Measurements from ENCODE around the gene SNRNP48.

SNRNP48 gene

DNA sequence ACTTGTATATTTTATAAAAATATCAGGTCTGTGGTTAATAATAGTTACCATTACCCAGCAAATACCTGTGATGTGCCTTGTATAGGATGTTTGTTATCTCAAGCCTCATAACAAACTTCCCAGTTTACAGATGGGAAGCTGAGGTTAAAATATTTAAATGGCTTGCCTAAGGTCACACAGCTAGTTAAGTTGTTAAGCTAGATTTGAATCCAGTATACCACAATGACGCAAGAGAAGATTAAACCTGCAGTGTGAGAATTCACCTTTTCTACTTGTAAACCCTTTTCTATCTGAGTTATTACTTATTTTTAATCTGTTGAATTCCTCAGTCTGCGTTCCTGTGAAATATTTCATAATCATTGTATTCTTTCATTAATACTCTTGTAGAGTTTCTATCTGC, 43.6 kb upstream of the SNRNP48 start:
- no peak for DNase-seq (ENCODE audit: low read depth)
- no peaks in the 10 kb centered on the region for H3K36me3 ChIP-seq (ENCODE audit: control insufficient read depth, insufficient read depth, low read length, severe bottlenecking)
- H3K9ac ChIP-seq (ENCODE audit: low read length), result no peak overlapping the region
- H3K9me3 ChIP-seq (ENCODE audit: control insufficient read depth, low read length), result no peaks in the 10 kb centered on the region
- H3K27me3 ChIP-seq (replicated peaks; ENCODE audit: control insufficient read depth, insufficient read depth, low read length), result no peaks in the 10 kb centered on the region
- H3K4me3 ChIP-seq (ENCODE audit: low read length), result no peak overlapping the region
- peaks cover 9% of the 10 kb centered on the region for H3K4me1 ChIP-seq (ENCODE audit: control insufficient read depth, insufficient read depth, low read length)

DNA sequence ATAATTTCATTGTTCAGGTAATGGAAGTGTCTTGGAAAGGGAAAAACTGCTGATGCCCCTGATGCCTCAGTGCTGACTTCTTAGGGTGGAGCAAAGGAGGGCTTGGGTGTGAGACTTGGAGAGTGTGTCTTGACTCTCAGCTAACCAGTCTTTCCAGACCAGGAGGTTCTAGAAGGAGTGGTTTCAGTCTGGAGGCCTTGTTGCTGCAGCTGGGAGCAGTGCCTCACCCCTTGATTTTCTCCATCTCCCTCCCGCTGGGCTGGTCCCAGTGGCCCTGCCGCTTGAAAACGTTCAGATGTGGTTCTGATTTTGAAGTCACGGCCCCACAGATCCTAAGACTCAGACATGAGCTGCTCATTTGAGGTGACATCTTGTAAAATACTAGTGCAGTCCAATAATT, 43.1 kb upstream of the SNRNP48 start:
- Histone ChIP-seq H3K9me3 (ENCODE audit: control insufficient read depth, low read length) (no peaks in the 10 kb centered on the region), H3K9ac (ENCODE audit: low read length) (no peak overlapping the region), H3K4me3 (ENCODE audit: low read length) (no peak overlapping the region), H3K27me3 (replicated peaks; ENCODE audit: control insufficient read depth, insufficient read depth, low read length) (no peaks in the 10 kb centered on the region), H3K36me3 (ENCODE audit: control insufficient read depth, insufficient read depth, low read length, severe bottlenecking) (no peaks in the 10 kb centered on the region), H3K4me1 (ENCODE audit: control insufficient read depth, insufficient read depth, low read length) (peaks cover 9% of the 10 kb centered on the region)
- no peak for DNase-seq (ENCODE audit: low read depth)

DNA sequence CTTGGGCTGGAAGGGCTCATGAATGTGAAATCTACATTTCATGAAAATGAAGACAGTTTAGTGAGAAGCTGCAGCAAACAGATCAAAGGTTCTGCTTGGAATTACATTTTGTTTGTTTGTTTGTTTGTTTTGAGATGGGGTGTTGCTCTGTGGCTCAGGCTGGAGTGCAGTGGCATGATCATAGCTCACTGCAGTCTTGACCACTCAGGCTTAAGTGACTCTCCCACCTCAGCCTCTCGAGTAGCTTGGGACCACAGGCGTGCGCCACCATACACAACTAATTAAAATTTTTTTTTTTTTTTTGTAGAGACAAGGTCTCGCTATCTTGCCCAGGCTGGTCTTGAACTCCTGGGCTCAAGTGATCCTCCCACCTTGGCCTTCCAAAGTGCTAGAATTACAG, 42.7 kb upstream of the SNRNP48 start:
- Histone ChIP-seq H3K9me3 (ENCODE audit: control insufficient read depth, low read length) (no peaks in the 10 kb centered on the region), H3K27me3 (replicated peaks; ENCODE audit: control insufficient read depth, insufficient read depth, low read length) (no peaks in the 10 kb centered on the region), H3K36me3 (ENCODE audit: control insufficient read depth, insufficient read depth, low read length, severe bottlenecking) (no peaks in the 10 kb centered on the region)

DNA sequence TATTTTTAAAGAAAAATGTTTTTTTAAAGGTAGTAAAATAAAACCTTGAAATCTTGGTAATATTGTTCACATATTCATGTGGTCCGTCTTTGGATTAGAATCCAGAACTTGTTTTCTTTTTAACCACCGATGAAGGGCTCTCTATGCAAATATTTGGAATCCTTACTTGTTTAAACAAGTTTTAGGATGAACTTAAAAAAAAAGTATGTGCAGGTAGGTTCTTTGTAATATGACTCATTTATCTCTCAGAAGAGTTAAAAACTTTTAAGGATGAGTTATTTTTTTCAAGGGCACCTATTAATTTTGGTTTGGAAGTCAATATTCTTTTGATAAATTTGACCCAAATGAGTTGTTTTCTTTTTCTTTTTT, 39.6 kb upstream of the SNRNP48 start:
- H3K9ac ChIP-seq (ENCODE audit: low read length), result no peak overlapping the region
- no peaks in the 10 kb centered on the region for H3K4me1 ChIP-seq (ENCODE audit: control insufficient read depth, insufficient read depth, low read length)
- H3K4me3 ChIP-seq (ENCODE audit: low read length), result no peak overlapping the region
- no peaks in the 10 kb centered on the region for H3K27me3 ChIP-seq (replicated peaks; ENCODE audit: control insufficient read depth, insufficient read depth, low read length)
- H3K36me3 ChIP-seq (ENCODE audit: control insufficient read depth, insufficient read depth, low read length, severe bottlenecking), result no peaks in the 10 kb centered on the region
- no peaks in the 10 kb centered on the region for H3K9me3 ChIP-seq (ENCODE audit: control insufficient read depth, low read length)
- DNase-seq (ENCODE audit: low read depth), result no peak

More for the DNA sequence above, 42.7 kb upstream of the SNRNP48 start:
- Histone ChIP-seq H3K9ac (ENCODE audit: low read length) (no peak overlapping the region), H3K4me1 (ENCODE audit: control insufficient read depth, insufficient read depth, low read length) (peaks cover 9% of the 10 kb centered on the region), H3K4me3 (ENCODE audit: low read length) (no peak overlapping the region)
- DNase-seq (ENCODE audit: low read depth), result no peak

DNA sequence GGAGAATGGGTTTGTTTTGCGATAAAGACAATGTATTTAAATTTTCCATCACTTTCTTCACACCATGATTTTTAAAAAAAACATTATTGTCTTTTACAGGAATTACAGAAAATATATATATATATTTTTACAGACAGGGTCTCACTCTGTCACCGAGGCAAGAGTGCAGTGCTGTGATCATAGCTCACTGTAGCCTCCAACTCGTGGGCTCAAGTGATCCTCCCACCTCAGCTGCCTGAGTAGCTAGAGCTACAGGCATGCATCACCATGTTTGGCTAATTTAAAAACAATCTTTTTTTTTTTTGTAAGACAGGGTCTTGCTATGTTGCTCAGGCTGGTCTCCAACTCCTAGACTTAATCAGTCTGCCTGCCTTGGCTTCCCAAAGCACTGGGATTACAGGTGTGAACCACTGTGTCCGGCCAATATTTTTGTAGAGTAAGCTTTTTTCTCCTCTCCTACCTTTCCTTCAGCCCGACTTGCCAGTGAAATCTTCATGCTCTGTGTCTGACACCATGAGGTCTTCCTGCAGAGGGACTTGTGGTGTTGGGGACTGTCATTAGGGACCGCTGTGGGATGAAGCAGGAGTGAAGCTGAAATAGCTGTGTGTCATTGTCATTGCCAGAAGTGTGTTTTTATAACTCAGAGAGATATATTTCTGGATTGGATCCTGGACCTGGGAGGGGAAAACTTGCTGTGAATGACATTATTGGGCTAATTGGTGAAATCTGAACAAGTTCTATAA, 35.3 kb upstream of the SNRNP48 start:
- Histone ChIP-seq H3K27me3 (replicated peaks; ENCODE audit: control insufficient read depth, insufficient read depth, low read length) (no peaks in the 10 kb centered on the region), H3K9me3 (ENCODE audit: control insufficient read depth, low read length) (no peaks in the 10 kb centered on the region), H3K4me3 (ENCODE audit: low read length) (no peak overlapping the region), H3K9ac (ENCODE audit: low read length) (no peak overlapping the region), H3K36me3 (ENCODE audit: control insufficient read depth, insufficient read depth, low read length, severe bottlenecking) (peaks cover 16% of the 10 kb centered on the region), H3K4me1 (ENCODE audit: control insufficient read depth, insufficient read depth, low read length) (no peaks in the 10 kb centered on the region)
- no peak for DNase-seq (ENCODE audit: low read depth)

DNA sequence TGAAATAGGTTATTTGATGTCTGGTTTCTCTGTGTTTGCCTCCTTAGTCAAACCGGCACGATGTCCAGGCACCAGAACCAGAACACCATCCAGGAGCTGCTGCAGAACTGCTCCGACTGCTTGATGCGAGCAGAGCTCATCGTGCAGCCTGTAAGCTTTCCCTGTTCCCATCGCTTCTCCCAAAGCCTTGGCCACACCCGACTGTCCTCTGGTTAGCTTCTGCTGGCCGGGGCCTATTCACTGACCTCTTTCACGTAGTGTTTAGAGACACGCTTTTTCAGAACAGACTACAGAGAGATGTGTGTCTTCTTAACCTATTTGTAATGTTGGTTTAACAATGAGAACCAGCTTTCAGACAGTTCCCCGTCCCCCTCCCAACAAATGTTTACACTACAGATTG, 34.3 kb upstream of the SNRNP48 start:
- peaks cover 16% of the 10 kb centered on the region for H3K36me3 ChIP-seq (ENCODE audit: control insufficient read depth, insufficient read depth, low read length, severe bottlenecking)
- no peak overlapping the region for H3K4me3 ChIP-seq (ENCODE audit: low read length)
- H3K9me3 ChIP-seq (ENCODE audit: control insufficient read depth, low read length), result no peaks in the 10 kb centered on the region
- no peaks in the 10 kb centered on the region for H3K4me1 ChIP-seq (ENCODE audit: control insufficient read depth, insufficient read depth, low read length)
- DNase-seq (ENCODE audit: low read depth), result no peak
- no peaks in the 10 kb centered on the region for H3K27me3 ChIP-seq (replicated peaks; ENCODE audit: control insufficient read depth, insufficient read depth, low read length)
- no peak overlapping the region for H3K9ac ChIP-seq (ENCODE audit: low read length)

DNA sequence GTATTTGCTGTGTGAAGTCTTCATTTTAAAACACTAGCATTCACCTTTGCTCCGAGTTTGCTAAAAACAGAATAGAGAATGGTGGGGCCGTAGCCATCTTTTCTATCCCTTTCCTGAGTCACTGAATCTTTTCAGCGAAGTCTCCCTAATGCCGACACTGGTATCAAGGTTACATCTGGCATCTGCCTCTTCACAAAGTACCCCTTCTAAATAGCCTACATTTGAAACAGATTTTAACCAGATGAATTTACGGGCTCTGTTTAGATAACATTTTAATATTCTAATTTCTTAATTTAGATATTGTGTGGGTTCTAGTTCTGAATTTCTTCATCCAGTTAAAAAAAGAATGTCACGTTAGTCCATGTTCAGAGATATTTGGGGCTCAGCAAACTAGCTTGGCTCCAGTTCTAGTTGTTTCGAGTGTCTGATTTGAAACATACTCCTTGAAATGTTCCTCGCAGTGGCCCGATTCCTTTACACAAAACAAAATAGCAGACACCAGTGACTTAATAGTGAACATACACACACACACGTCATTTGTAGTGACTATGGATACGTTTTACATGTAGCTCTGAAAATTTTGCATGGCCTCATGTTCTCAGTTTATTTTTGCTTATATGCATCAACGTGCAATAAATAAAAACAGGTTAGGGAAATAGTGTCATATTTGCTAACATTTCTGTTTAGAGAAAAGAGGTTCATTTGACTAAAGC, 33.4 kb upstream of the SNRNP48 start:
- Histone ChIP-seq H3K36me3 (ENCODE audit: control insufficient read depth, insufficient read depth, low read length, severe bottlenecking) (peaks cover 16% of the 10 kb centered on the region), H3K4me1 (ENCODE audit: control insufficient read depth, insufficient read depth, low read length) (peaks cover under 1% of the 10 kb centered on the region), H3K9ac (ENCODE audit: low read length) (no peak overlapping the region), H3K9me3 (ENCODE audit: control insufficient read depth, low read length) (no peaks in the 10 kb centered on the region), H3K4me3 (ENCODE audit: low read length) (no peak overlapping the region), H3K27me3 (replicated peaks; ENCODE audit: control insufficient read depth, insufficient read depth, low read length) (no peaks in the 10 kb centered on the region)
- DNase-seq (ENCODE audit: low read depth), result no peak

DNA sequence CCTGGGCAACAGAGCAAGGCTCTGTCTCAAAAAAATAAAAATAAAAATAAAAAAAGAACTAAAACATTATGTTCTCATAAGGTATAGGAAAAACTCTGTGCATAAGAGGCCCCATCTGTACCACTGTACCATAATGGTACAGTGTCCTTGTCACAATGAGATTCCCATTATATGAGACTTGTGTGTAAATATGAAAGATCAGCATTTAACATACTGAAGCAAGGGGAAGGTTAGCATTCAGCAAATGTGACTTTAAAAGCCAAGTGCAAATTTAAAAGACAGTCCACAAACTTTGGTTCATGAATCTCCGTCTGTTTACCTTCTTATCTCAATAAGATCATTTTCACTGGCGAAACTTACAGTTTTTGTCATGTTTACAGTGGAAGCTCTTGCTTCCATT, 32.3 kb upstream of the SNRNP48 start:
- no peak for DNase-seq (ENCODE audit: low read depth)
- Histone ChIP-seq H3K36me3 (ENCODE audit: control insufficient read depth, insufficient read depth, low read length, severe bottlenecking) (peaks cover 16% of the 10 kb centered on the region), H3K4me1 (ENCODE audit: control insufficient read depth, insufficient read depth, low read length) (peaks cover 3% of the 10 kb centered on the region), H3K9ac (ENCODE audit: low read length) (no peak overlapping the region), H3K9me3 (ENCODE audit: control insufficient read depth, low read length) (no peaks in the 10 kb centered on the region), H3K4me3 (ENCODE audit: low read length) (no peak overlapping the region), H3K27me3 (replicated peaks; ENCODE audit: control insufficient read depth, insufficient read depth, low read length) (no peaks in the 10 kb centered on the region)

DNA sequence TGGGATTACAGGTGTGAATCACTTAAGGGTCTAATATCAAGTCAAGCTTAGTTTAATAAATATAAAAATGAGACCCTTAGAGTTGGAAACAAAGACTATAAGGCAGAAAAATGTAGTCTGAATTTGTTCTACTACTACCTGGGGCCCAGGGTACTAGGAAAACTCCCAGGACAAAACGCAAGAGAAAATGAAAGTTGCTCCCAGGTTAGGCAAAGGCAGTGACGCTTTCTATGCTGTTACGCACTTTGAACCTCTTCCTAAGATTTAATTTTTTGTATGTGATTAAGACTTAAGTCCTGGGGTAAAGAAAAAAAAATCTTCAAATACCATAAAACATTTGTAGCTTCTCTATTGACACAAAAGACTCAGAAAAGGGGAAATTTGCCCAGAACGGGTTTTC, 31.2 kb upstream of the SNRNP48 start:
- peaks cover 3% of the 10 kb centered on the region for H3K4me1 ChIP-seq (ENCODE audit: control insufficient read depth, insufficient read depth, low read length)
- no peak overlapping the region for H3K9ac ChIP-seq (ENCODE audit: low read length)
- no peak overlapping the region for H3K4me3 ChIP-seq (ENCODE audit: low read length)
- no peaks in the 10 kb centered on the region for H3K27me3 ChIP-seq (replicated peaks; ENCODE audit: control insufficient read depth, insufficient read depth, low read length)
- peaks cover 16% of the 10 kb centered on the region for H3K36me3 ChIP-seq (ENCODE audit: control insufficient read depth, insufficient read depth, low read length, severe bottlenecking)
- DNase-seq (ENCODE audit: low read depth), result no peak
- no peaks in the 10 kb centered on the region for H3K9me3 ChIP-seq (ENCODE audit: control insufficient read depth, low read length)

DNA sequence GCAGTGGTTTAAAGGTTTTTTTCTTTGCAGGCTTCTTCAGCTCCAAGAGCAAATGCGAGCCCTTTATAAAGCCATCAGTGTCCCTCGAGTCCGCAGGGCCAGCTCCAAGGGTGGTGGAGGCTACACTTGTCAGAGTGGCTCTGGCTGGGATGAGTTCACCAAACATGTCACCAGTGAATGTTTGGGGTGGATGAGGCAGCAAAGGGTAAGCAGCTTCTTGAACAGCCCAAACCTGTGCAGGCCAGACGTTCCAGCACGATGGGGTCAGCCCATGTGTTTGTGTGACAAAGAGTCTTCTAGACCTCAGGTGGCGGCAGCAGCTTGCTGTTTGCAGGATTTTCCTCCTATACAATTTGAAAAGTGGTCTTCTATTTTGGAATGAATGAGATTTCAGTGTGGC, 30.8 kb upstream of the SNRNP48 start:
- no peak for DNase-seq (ENCODE audit: low read depth)
- H3K27me3 ChIP-seq (replicated peaks; ENCODE audit: control insufficient read depth, insufficient read depth, low read length), result no peaks in the 10 kb centered on the region
- H3K36me3 ChIP-seq (ENCODE audit: control insufficient read depth, insufficient read depth, low read length, severe bottlenecking), result peaks cover 16% of the 10 kb centered on the region
- no peak overlapping the region for H3K9ac ChIP-seq (ENCODE audit: low read length)
- no peak overlapping the region for H3K4me3 ChIP-seq (ENCODE audit: low read length)
- H3K9me3 ChIP-seq (ENCODE audit: control insufficient read depth, low read length), result no peaks in the 10 kb centered on the region
- peaks cover 3% of the 10 kb centered on the region for H3K4me1 ChIP-seq (ENCODE audit: control insufficient read depth, insufficient read depth, low read length)

DNA sequence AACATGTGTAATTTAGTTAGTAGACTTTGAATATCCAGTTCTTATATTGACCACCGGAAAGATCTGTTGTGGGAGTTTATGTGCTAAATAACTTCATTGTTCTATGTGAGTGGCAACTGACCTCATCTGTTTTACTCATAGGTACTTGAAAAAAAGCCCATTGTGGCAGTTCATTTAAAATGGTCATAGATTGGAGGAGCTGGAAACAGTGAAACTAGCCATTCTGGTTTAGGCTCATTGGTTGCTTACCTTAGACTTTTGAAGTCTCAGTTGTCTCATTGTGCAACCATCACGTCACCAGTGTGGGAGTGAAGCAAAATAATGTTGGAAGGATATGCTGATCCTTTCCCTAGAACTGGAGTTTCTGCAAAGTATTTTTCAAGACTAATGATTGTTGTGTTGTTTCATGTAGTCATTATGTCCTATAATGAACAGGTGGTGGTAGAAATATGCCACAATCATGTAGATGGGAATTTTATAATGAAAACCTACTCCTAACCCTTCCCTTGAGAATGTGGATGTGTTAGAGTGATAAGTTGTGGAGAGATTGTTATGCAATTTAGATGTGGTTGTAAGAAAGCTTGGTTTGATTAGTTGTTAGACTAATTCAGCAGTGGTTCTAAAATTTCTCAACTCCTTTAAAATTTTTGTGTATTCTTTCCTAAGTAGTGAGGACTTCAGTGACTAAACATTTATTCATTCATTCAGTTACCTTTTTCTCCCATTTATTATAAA, 30.2 kb upstream of the SNRNP48 start:
- peaks cover 3% of the 10 kb centered on the region for H3K4me1 ChIP-seq (ENCODE audit: control insufficient read depth, insufficient read depth, low read length)
- H3K27me3 ChIP-seq (replicated peaks; ENCODE audit: control insufficient read depth, insufficient read depth, low read length), result no peaks in the 10 kb centered on the region
- H3K9me3 ChIP-seq (ENCODE audit: control insufficient read depth, low read length), result no peaks in the 10 kb centered on the region
- peaks cover 16% of the 10 kb centered on the region for H3K36me3 ChIP-seq (ENCODE audit: control insufficient read depth, insufficient read depth, low read length, severe bottlenecking)
- DNase-seq (ENCODE audit: low read depth), result no peak
- H3K4me3 ChIP-seq (ENCODE audit: low read length), result no peak overlapping the region
- H3K9ac ChIP-seq (ENCODE audit: low read length), result no peak overlapping the region
